IMR-90 (cell line): ENCODE results near the gene ATRN. TPM values are rescaled to one million over a fixed set of nuclear protein-coding genes. Genes with fewer than 3 reads are reported as not detected.

ENCODE experiments used
- ATAC-seq: fragments of 200-7000 bp; cut with Tn5 transposase; 2 replicates; pipeline ENCODE4 v1.9.1; 2020; ENCODE audit warnings: low read depth, mild to moderate bottlenecking, moderate library complexity
- BruUV-seq: library from RNA; stranded (reverse); fragments of 400-500 nt; replicated peaks from 2 replicates; lab custom pipeline; 2021; lab: Mats Ljungman, UMichigan
- CTCF ChIA-PET: fragments of 300-600 bp; formaldehyde crosslinking; extraction: SDS; loops from one replicate; lab custom pipeline; 2021; ENCODE audit warnings: antibody characterized with exemption; lab: Yijun Ruan, JAX
- POLR2A ChIA-PET: fragments of 300-600 bp; sonication (Branson Sonifier 250); formaldehyde crosslinking; loops from one replicate; lab custom pipeline; 2022; ENCODE audit warnings: antibody characterized with exemption; ENCODE audit not compliant: unreplicated experiment; lab: Charles Lee
- DNase-seq: peaks from one replicate; pipeline ENCODE4 v3.0.0; 2013
- H2AFZ ChIP-seq: replicated peaks from 2 replicates; pipeline ENCODE3; 2013; ENCODE audit warnings: low read length, mild to moderate bottlenecking; ENCODE audit not compliant: poor library complexity
- H2AK5ac ChIP-seq: 2 replicates; pipeline ENCODE4 v1.6.1; 2013; ENCODE audit warnings: low read depth, low read length, inconsistent platforms
- H2AK9ac ChIP-seq: replicated peaks from 2 replicates; pipeline ENCODE3; 2013; ENCODE audit warnings: mild to moderate bottlenecking, low read depth, low read length, moderate library complexity; ENCODE audit not compliant: poor library complexity
- H2BK120ac ChIP-seq: 2 replicates; pipeline ENCODE4 v1.6.1; 2013; ENCODE audit warnings: low read depth, low read length, inconsistent platforms
- H2BK15ac ChIP-seq: 3 replicates; pipeline ENCODE4 v1.6.1; 2013; ENCODE audit warnings: low read depth, low read length, inconsistent platforms
- H2BK20ac ChIP-seq: 2 replicates; pipeline ENCODE4 v1.6.1; 2013; ENCODE audit warnings: low read depth, mild to moderate bottlenecking, inconsistent platforms, low read length, moderate library complexity
- H2BK5ac ChIP-seq: 2 replicates; pipeline ENCODE4 v1.6.1; 2013; ENCODE audit warnings: mild to moderate bottlenecking, low read depth, low read length, inconsistent platforms; ENCODE audit not compliant: poor library complexity, severe bottlenecking
- H3K14ac ChIP-seq: replicated peaks from 2 replicates; pipeline ENCODE4 v1.6.1; 2013; ENCODE audit warnings: low read depth, low read length, inconsistent platforms
- H3K18ac ChIP-seq: 2 replicates; pipeline ENCODE4 v1.6.1; 2013; ENCODE audit warnings: low read depth, low read length, control low read depth
- H3K23ac ChIP-seq: 2 replicates; pipeline ENCODE4 v1.6.1; 2013; ENCODE audit warnings: low read depth, low read length, inconsistent platforms
- H3K27ac ChIP-seq: 2 replicates; pipeline ENCODE4 v1.5.1; 2013; ENCODE audit warnings: mild to moderate bottlenecking, control low read depth, low read length; ENCODE audit not compliant: insufficient read depth
- H3K27me3 ChIP-seq: 2 replicates; pipeline ENCODE4 v1.6.1; 2013; ENCODE audit warnings: low read length; ENCODE audit not compliant: control insufficient read depth, insufficient read depth
- H3K36me3 ChIP-seq: 2 replicates; pipeline ENCODE4 v1.6.1; 2013; ENCODE audit warnings: low read length, mixed read lengths; ENCODE audit not compliant: control insufficient read depth, insufficient read depth
- H3K4ac ChIP-seq: 2 replicates; pipeline ENCODE4 v1.6.1; 2013; ENCODE audit warnings: low read depth, low read length, inconsistent platforms
- H3K4me1 ChIP-seq: 2 replicates; pipeline ENCODE4 v1.6.1; 2013; ENCODE audit warnings: low read length, mixed read lengths; ENCODE audit not compliant: control insufficient read depth, insufficient read depth
- H3K4me2 ChIP-seq: 2 replicates; pipeline ENCODE4 v1.6.1; 2013; ENCODE audit warnings: low read depth, mild to moderate bottlenecking, control low read depth, low read length, moderate library complexity
- H3K4me3 ChIP-seq: 2 replicates; pipeline ENCODE4 v1.5.1; 2013; ENCODE audit warnings: low read depth, mild to moderate bottlenecking, control low read depth, low read length, moderate library complexity; ENCODE audit not compliant: insufficient read depth
- H3K56ac ChIP-seq: 2 replicates; pipeline ENCODE4 v1.6.1; 2013; ENCODE audit warnings: low read length, inconsistent platforms; ENCODE audit not compliant: insufficient read depth; ENCODE audit errors: extremely low read depth
- H3K79me1 ChIP-seq, 2 experiments: 2 replicates each; pipeline ENCODE4 v1.6.1; 2013; ENCODE audit warnings: low read length in 2 of 2, inconsistent platforms in 1 of 2, low read depth in 1 of 2
- H3K9ac ChIP-seq: 2 replicates; pipeline ENCODE4 v1.6.1; 2013; ENCODE audit warnings: low read depth, low read length, control low read depth
- H3K9me1 ChIP-seq: 2 replicates; pipeline ENCODE4 v1.6.1; 2013; ENCODE audit warnings: low read length, inconsistent platforms; ENCODE audit not compliant: insufficient read depth
- H3K9me3 ChIP-seq: 2 replicates; pipeline ENCODE4 v1.6.1; 2013; ENCODE audit warnings: low read length; ENCODE audit not compliant: control insufficient read depth, insufficient read depth
- H4K20me1 ChIP-seq: 2 replicates; pipeline ENCODE4 v1.6.1; 2013; ENCODE audit warnings: low read length, inconsistent platforms; ENCODE audit not compliant: insufficient read depth
- H4K5ac ChIP-seq: 2 replicates; pipeline ENCODE4 v1.6.1; 2013; ENCODE audit warnings: mild to moderate bottlenecking, low read depth, low read length, control low read depth
- H4K8ac ChIP-seq, 2 experiments: 2 replicates each; pipeline ENCODE4 v1.6.1; 2013; ENCODE audit warnings: low read depth in 2 of 2, low read length in 2 of 2, control low read depth in 1 of 2, inconsistent platforms in 1 of 2
- H4K91ac ChIP-seq: 2 replicates; pipeline ENCODE4 v1.6.1; 2013; ENCODE audit warnings: low read depth, low read length, inconsistent platforms; ENCODE audit not compliant: insufficient read depth
- BHLHE40 ChIP-seq: fragments of 150-350 bp; IDR thresholded peaks from 2 replicates; pipeline ENCODE4 v1.6.1; 2016; ENCODE audit warnings: mild to moderate bottlenecking, low read depth, low read length
- CEBPB ChIP-seq: IDR thresholded peaks from 2 replicates; pipeline ENCODE4 v1.6.1; 2012; ENCODE audit warnings: low read depth, low read length, improper control_type of control experiment
- FOS ChIP-seq: fragments of 150-350 bp; IDR thresholded peaks from 2 replicates; pipeline ENCODE4 v1.6.1; 2016; ENCODE audit warnings: low read depth, low read length
- MAZ ChIP-seq: IDR thresholded peaks from 2 replicates; pipeline ENCODE4 v1.6.1; 2012; ENCODE audit warnings: low read depth, mild to moderate bottlenecking, low read length, improper control_type of control experiment, moderate library complexity, borderline replicate concordance
- MXI1 ChIP-seq: IDR thresholded peaks from 2 replicates; pipeline ENCODE4 v1.6.1; 2012; ENCODE audit warnings: low read depth, mild to moderate bottlenecking, low read length, moderate library complexity, borderline replicate concordance
- NFE2L2 ChIP-seq: fragments of 150-350 bp; IDR thresholded peaks from 2 replicates; pipeline ENCODE4 v1.6.1; 2016; ENCODE audit warnings: low read depth, mild to moderate bottlenecking, low read length
- POLR2A ChIP-seq: IDR thresholded peaks from 2 replicates; pipeline ENCODE4 v1.6.1; 2012; ENCODE audit warnings: mild to moderate bottlenecking, low read depth, low read length
- RAD21 ChIP-seq: IDR thresholded peaks from 2 replicates; pipeline ENCODE4 v1.6.1; 2012; ENCODE audit warnings: low read length, improper control_type of control experiment
- RCOR1 ChIP-seq: IDR thresholded peaks from 2 replicates; pipeline ENCODE4 v1.6.1; 2012; ENCODE audit warnings: mild to moderate bottlenecking, low read length, improper control_type of control experiment; ENCODE audit not compliant: insufficient replicate concordance
- RFX5 ChIP-seq: IDR thresholded peaks from 2 replicates; pipeline ENCODE4 v1.8.0; 2012; ENCODE audit warnings: low read depth, mild to moderate bottlenecking, low read length, moderate library complexity
- SMC3 ChIP-seq: fragments of 150-350 bp; IDR thresholded peaks from 2 replicates; pipeline ENCODE4 v1.6.1; 2016; ENCODE audit warnings: low read depth, mild to moderate bottlenecking, antibody characterized with exemption, low read length, moderate library complexity
- WGBS, 2 experiments: methylation state at CpG; one replicate each; pipeline versions ENCODE4 v1.1.5 to v1.1.7; 2013; ENCODE audit warnings: missing lambda C conversion rate in 2 of 2; ENCODE audit not compliant: insufficient read length in 1 of 2; ENCODE audit errors: extremely low coverage in 2 of 2; 5-methylcytosine and 5-hydroxymethylcytosine counted together
- dilution Hi-C: fragments of 300-500 bp; cut with HindIII; formaldehyde crosslinking; loops from one replicate; pipeline ENCODE4 v1.14.3; 2018; ENCODE audit warnings: low sequenced_read_pairs; ENCODE audit not compliant: unreplicated experiment
- in situ Hi-C: fragments of 300-500 bp; cut with MboI; formaldehyde crosslinking; loops from 3 replicates; pipeline ENCODE4 v1.14.3; 2019; ENCODE audit warnings: low sequenced_read_pairs, inconsistent platforms, mixed read lengths
- intact Hi-C: fragments of 100-400 bp; cut with micrococcal nuclease; formaldehyde crosslinking; loops from 2 replicates; pipeline ENCODE4 v1.10.0; 2022
- polyA plus RNA-seq, 3 experiments: library from polyadenylated mRNA; depleted of rRNA; stranded (reverse); fragments of >200 nt; gene quantifications; 2 replicates each; pipeline ENCODE4 v1.2.3, GENCODE V29; 2012; ENCODE audit warnings: low replicate concordance in 1 of 3
- total RNA-seq: library from RNA; depleted of rRNA; stranded (reverse); fragments of >200 nt; gene quantifications from 2 replicates; pipeline ENCODE4 v1.2.3, GENCODE V29; 2012
- TF ChIP-seq, protein P1 (sequence below): fragments of 150-350 bp; IDR thresholded peaks from 2 replicates; pipeline ENCODE4 v1.6.1; 2016; ENCODE audit warnings: low read depth, mild to moderate bottlenecking, low read length, moderate library complexity, borderline replicate concordance
- TF ChIP-seq, protein P2 (sequence below): conservative IDR thresholded peaks from 2 replicates; pipeline ENCODE4 v1.5.1; 2012; ENCODE audit warnings: mild to moderate bottlenecking, low read depth, low read length, improper control_type of control experiment
- TF ChIP-seq, protein P3 (sequence below): fragments of 150-350 bp; IDR thresholded peaks from 2 replicates; pipeline ENCODE4 v1.6.1; 2017; ENCODE audit warnings: mild to moderate bottlenecking, antibody characterized with exemption, low read length, low read depth

The ATRN gene
- total and polyA plus RNA-seq, 2 of the 4 experiments (the other 2 are of a cell fraction), result 32.3 to 46.2 TPM

DNA sequence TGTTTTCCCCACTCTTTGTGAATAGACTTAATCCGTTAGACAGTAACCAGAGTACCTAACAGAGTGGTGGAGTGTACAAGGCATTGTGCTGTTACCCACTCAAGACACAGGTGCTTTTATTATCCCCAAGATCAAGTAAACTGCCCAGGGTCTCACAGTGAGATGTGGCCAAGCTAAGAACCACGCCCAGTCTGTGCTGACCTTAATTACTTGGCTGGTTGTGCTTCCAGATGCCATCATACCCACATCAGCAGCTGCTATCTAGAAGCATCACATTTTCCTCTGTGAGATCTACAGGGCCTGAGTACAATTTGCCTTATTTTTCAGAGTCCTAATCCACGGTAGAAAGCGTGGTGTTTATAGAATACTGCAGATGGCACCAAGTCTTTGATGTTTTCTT is 122.1 kb downstream of the ATRN start:
- Histone ChIP-seq H3K27me3 (no peaks in the 10 kb centered on the region), H2BK20ac (no peak overlapping the region), H3K9me3 (no peaks in the 10 kb centered on the region), H3K9me1 (peaks cover 12% of the 10 kb centered on the region), H3K4me2 (no peak overlapping the region), H2AK9ac (no peak overlapping the region), H3K56ac (no peak overlapping the region), H4K91ac (no peak overlapping the region), H2BK5ac (no peak overlapping the region), H3K4ac (no peak overlapping the region), H2BK120ac (no peak overlapping the region), H3K79me1 (peaks cover 0 to 5% of the 10 kb centered on the region in 2 experiments; a peak in 1 of 4 replicates), H3K9ac (no peak overlapping the region), H2BK15ac (no peak overlapping the region), H4K8ac (no peak overlapping the region), H2AK5ac (no peak overlapping the region), H3K18ac (no peak overlapping the region), H3K27ac (no peak overlapping the region), H3K23ac (no peak overlapping the region), H3K36me3 (peaks cover 24% of the 10 kb centered on the region), H3K4me1 (peaks cover 2% of the 10 kb centered on the region), H4K5ac (no peak overlapping the region), H2AFZ (no peak overlapping the region), H4K20me1 (no peaks in the 10 kb centered on the region), H3K4me3 (no peak overlapping the region), H3K14ac (no peak overlapping the region)
- dilution Hi-C loops, result no loop called here
- 100% methylated on average over 1 of the region's 4 CpGs; no CpG with 5 or more reads in 1 of the 2 experiments for WGBS, 2 experiments
- intact Hi-C loops, result no loop called here
- no TSS peak for BruUV-seq
- ChIA-PET POLR2A (no interaction called here), CTCF (interaction anchor here (1.3 kb wide), 1 partner anchor 29 kb away, joined by 5 read pairs; no protein-coding TSS in a partner anchor)
- ATAC-seq (no peak), DNase-seq (no peak)
- in situ Hi-C loops, result no loop called here
- TF ChIP-seq RAD21, result no peak
- TF ChIP-seq BHLHE40, result no peak
- TF ChIP-seq RFX5, result no peak
- no peak for TF ChIP-seq NFE2L2
- TF ChIP-seq, protein P1, sequence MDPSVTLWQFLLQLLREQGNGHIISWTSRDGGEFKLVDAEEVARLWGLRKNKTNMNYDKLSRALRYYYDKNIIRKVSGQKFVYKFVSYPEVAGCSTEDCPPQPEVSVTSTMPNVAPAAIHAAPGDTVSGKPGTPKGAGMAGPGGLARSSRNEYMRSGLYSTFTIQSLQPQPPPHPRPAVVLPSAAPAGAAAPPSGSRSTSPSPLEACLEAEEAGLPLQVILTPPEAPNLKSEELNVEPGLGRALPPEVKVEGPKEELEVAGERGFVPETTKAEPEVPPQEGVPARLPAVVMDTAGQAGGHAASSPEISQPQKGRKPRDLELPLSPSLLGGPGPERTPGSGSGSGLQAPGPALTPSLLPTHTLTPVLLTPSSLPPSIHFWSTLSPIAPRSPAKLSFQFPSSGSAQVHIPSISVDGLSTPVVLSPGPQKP, result no peak
- no peak for TF ChIP-seq MXI1
- TF ChIP-seq, protein P2, sequence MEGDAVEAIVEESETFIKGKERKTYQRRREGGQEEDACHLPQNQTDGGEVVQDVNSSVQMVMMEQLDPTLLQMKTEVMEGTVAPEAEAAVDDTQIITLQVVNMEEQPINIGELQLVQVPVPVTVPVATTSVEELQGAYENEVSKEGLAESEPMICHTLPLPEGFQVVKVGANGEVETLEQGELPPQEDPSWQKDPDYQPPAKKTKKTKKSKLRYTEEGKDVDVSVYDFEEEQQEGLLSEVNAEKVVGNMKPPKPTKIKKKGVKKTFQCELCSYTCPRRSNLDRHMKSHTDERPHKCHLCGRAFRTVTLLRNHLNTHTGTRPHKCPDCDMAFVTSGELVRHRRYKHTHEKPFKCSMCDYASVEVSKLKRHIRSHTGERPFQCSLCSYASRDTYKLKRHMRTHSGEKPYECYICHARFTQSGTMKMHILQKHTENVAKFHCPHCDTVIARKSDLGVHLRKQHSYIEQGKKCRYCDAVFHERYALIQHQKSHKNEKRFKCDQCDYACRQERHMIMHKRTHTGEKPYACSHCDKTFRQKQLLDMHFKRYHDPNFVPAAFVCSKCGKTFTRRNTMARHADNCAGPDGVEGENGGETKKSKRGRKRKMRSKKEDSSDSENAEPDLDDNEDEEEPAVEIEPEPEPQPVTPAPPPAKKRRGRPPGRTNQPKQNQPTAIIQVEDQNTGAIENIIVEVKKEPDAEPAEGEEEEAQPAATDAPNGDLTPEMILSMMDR, result no peak
- TF ChIP-seq, protein P3, sequence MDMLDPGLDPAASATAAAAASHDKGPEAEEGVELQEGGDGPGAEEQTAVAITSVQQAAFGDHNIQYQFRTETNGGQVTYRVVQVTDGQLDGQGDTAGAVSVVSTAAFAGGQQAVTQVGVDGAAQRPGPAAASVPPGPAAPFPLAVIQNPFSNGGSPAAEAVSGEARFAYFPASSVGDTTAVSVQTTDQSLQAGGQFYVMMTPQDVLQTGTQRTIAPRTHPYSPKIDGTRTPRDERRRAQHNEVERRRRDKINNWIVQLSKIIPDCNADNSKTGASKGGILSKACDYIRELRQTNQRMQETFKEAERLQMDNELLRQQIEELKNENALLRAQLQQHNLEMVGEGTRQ, result no peak
- TF ChIP-seq SMC3, result no peak
- TF ChIP-seq POLR2A, result no peak
- TF ChIP-seq RCOR1, result no peak
- no peak for TF ChIP-seq FOS
- no peak for TF ChIP-seq MAZ
- TF ChIP-seq CEBPB, result no peak
